Thyroid gland (tissue), 4 donors: ENCODE measurements around the gene TBC1D2B. TPM values are rescaled to one million over a fixed set of nuclear protein-coding genes. Genes with fewer than 3 reads are reported as not detected.
"Not testable (repeated sequence)": the region's sequence is repeated elsewhere in the genome, so short reads cannot be mapped to it uniquely, and the experiment has no call there.

Source experiments
- DNase-seq, 2 donors: peaks; one replicate each; pipeline ENCODE4 v3.0.0-alpha.2; 2019
- H3K27ac ChIP-seq, 3 donors: fragments of 200-600 bp; sonication (generic); 1 replicate in 2 of 3; 2 replicates in 1 of 3; pipeline ENCODE4 v1.5.1; 2016 to 2019; ENCODE audit warnings: mild to moderate bottlenecking in 1 of 3, moderate library complexity in 1 of 3
- H3K27me3 ChIP-seq: fragments of 200-600 bp; sonication (generic); one replicate; pipeline ENCODE4 v1.5.1; 2019
- H3K36me3 ChIP-seq, 2 donors: fragments of 200-600 bp; sonication (generic); one replicate each; pipeline ENCODE4 v1.5.1; 2016 to 2019
- H3K4me1 ChIP-seq, 2 donors: fragments of 200-600 bp; sonication (generic); one replicate each; pipeline ENCODE4 v1.5.1; 2017 to 2019
- H3K4me3 ChIP-seq, 3 donors: fragments of 200-600 bp; sonication (generic); replicated peaks in 1 of 3; 1 replicate in 2 of 3; 2 replicates in 1 of 3; pipeline ENCODE4 v1.5.1; 2016; ENCODE audit warnings: mild to moderate bottlenecking in 1 of 3
- H3K9me3 ChIP-seq: fragments of 200-600 bp; sonication (generic); one replicate; pipeline ENCODE4 v1.5.1; 2017
- POLR2A ChIP-seq, 2 donors: fragments of 450-650 bp; IDR thresholded peaks; one replicate each; pipeline ENCODE4 v1.6.1; 2017; ENCODE audit warnings: antibody characterized with exemption in 2 of 2, mild to moderate bottlenecking in 2 of 2, moderate library complexity in 1 of 2
- WGBS, 2 donors: methylation state at CpG; one replicate each; pipeline ENCODE4 v1.1.5; 2017; 5-methylcytosine and 5-hydroxymethylcytosine counted together
- intact Hi-C: fragments of 100-400 bp; cut with DNase I; formaldehyde crosslinking; loops from one replicate; pipeline ENCODE4 v1.15.1; 2023
- total RNA-seq, 4 donors: library from RNA; depleted of rRNA; stranded (reverse); fragments of >200 nt; gene quantifications; one replicate each; pipeline ENCODE4 v1.2.3, GENCODE V29; 2016
- TF ChIP-seq, protein P1 (sequence below), 6 experiments: fragments of 200-600 bp in 3 of 6; fragments of 450-650 bp in 3 of 6; sonication (generic) in 3 of 6; IDR thresholded peaks; one replicate each; pipeline ENCODE4 v1.5.1; 2016 to 2019; ENCODE audit warnings: antibody characterized with exemption in 6 of 6, mild to moderate bottlenecking in 2 of 6, inconsistent platforms in 1 of 6, moderate library complexity in 1 of 6

TBC1D2B gene
- total RNA-seq, 4 donors from 2014 or later = 32.8 to 54.0 (median 40.1) TPM

DNA sequence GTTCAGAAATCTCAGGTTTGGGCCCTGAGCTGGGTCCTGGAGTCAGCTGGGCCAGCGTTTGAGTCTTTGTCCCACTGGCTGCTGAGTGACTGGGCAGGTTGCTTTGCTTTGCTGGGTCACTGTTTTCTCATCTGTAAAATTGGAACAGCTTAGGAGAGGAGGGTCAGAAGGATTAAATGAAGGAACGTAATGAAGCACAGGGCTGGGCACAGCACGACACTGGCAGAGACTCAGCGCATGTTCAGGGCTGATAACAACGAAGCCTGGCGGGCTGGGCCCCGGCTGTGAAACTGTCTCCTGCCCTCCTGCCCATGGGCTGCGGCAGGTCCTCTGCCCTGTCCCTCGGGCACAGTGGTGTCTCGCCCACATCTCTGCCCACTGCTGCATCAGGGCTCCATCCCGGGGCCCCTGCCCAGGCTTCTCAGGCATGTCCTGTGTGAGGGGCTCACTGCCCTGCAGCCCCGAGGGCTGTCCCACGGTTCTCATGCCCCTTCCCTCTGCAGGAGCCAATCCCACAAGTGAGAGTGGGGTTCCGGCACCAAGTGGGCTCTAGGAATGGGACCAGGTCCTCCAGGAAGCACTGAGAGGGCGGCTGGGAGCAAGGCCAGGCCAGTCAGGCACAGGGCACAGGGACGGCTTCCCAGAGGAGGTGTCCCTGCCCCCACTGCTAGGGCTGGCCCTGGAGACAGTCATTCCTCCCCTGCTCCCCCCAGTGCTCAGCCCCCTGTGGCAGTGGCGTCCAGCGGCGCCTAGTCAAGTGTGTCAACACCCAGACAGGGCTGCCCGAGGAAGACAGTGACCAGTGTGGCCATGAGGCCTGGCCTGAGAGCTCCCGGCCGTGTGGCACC, 88.0 kb downstream of the TBC1D2B start:
- intact Hi-C loops = no loop called here
- Histone ChIP-seq H3K27me3 (no peaks in the 10 kb centered on the region), H3K36me3 (no peaks in the 10 kb centered on the region), H3K4me3 (no peak overlapping the region), H3K27ac (no peak overlapping the region), H3K9me3 (no peaks in the 10 kb centered on the region), H3K4me1 (peaks cover 0 to 40% of the 10 kb centered on the region in 2 donors)
- TF ChIP-seq, protein P1, sequence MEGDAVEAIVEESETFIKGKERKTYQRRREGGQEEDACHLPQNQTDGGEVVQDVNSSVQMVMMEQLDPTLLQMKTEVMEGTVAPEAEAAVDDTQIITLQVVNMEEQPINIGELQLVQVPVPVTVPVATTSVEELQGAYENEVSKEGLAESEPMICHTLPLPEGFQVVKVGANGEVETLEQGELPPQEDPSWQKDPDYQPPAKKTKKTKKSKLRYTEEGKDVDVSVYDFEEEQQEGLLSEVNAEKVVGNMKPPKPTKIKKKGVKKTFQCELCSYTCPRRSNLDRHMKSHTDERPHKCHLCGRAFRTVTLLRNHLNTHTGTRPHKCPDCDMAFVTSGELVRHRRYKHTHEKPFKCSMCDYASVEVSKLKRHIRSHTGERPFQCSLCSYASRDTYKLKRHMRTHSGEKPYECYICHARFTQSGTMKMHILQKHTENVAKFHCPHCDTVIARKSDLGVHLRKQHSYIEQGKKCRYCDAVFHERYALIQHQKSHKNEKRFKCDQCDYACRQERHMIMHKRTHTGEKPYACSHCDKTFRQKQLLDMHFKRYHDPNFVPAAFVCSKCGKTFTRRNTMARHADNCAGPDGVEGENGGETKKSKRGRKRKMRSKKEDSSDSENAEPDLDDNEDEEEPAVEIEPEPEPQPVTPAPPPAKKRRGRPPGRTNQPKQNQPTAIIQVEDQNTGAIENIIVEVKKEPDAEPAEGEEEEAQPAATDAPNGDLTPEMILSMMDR (IDR thresholded peaks at IDR 0.05) = no peak
- TF ChIP-seq POLR2A (IDR thresholded peaks at IDR 0.05) = no peak
- peak in 1 of 2 donors; percentile 1 for DNase-seq
- 72 to 78% methylated on average over 8 to 12 of the region's 22 CpGs for WGBS, 2 donors

DNA sequence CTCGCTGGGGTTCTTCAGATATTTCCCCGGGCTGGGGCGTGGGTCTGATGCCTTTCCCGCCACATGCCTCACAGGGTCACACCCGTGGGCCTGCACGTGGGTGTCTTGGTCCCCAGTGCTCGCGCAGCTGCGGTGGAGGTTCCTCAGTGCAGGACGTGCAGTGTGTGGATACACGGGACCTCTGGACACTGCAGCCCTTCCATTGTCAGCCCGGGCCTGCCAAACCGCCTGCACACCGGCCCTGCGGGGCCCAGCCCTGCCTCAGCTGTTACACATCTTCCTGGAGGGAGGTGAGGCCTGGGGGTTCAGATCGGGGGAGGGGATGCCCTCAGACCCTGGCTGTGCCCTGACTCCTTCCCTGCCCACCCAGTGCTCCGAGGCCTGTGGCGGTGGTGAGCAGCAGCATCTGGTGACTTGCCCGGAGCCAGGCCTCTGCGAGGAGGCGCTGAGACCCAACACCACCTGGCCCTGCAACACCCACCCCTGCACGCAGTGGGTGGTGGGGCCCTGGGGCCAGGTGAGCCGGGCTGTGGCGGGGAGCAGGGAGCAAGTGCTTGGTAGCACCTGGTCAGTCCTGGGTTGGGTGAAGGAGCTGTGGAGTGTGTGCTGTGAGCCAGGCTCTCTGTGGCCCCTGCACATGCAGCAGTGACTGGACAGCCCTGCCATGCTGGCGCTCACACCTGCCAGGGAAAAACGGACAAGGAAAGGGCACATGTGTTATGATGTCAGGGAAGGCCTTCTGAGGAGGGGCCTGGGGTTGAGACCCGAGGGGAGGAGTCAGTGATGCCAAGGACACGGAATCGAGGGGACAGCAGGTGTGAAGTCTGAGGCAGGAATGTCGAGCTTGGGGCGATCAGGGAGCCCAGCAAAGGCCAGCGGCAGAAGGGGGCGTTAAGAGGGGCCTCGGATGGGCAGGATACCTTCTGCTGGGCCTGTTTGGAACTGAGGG, 88.9 kb downstream of the TBC1D2B start:
- Histone ChIP-seq H3K4me1 (peaks cover 0 to 32% of the 10 kb centered on the region in 2 donors), H3K4me3 (no peak overlapping the region), H3K36me3 (no peaks in the 10 kb centered on the region), H3K27ac (no peak overlapping the region), H3K27me3 (no peaks in the 10 kb centered on the region), H3K9me3 (no peaks in the 10 kb centered on the region)
- no peak for TF ChIP-seq POLR2A (IDR thresholded peaks at IDR 0.05)
- TF ChIP-seq, protein P1 (IDR thresholded peaks at IDR 0.05) = no peak
- 80 to 86% methylated on average over 19 to 31 of the region's 34 CpGs for WGBS, 2 donors
- peak in 1 of 2 donors; percentile 2 for DNase-seq
- intact Hi-C loops = no loop called here

DNA sequence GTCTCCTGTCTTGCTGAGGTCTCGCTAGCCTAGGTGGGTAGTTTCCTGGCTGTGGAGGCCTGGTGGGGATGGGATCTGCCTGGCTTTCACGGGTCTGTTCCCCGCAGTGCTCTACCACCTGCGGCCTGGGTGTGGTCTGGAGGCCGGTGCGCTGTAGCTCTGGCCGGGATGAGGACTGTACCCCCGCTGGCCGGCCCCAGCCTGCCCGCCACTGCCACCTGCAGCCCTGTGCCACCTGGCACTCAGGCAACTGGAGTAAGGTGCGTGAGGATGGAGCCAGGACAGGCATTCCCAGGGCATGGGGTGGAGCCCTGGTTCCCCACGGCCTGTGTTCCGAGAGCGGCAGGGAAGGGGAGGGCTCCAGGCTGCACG, 89.8 kb downstream of the TBC1D2B start:
- intact Hi-C loops, H3K27me3 ChIP-seq, H3K9me3 ChIP-seq, H3K4me3 ChIP-seq, H3K36me3 ChIP-seq, H3K27ac ChIP-seq: not testable (repeated sequence)
- 78% methylated on average over 4 of the region's 15 CpGs; no CpG with 5 or more reads in 1 of the 2 donors for WGBS, 2 donors
- peak in 1 of 2 donors; percentile 0 for DNase-seq
- H3K4me1 ChIP-seq = peaks cover 0 to 23% of the 10 kb centered on the region in 2 donors

DNA sequence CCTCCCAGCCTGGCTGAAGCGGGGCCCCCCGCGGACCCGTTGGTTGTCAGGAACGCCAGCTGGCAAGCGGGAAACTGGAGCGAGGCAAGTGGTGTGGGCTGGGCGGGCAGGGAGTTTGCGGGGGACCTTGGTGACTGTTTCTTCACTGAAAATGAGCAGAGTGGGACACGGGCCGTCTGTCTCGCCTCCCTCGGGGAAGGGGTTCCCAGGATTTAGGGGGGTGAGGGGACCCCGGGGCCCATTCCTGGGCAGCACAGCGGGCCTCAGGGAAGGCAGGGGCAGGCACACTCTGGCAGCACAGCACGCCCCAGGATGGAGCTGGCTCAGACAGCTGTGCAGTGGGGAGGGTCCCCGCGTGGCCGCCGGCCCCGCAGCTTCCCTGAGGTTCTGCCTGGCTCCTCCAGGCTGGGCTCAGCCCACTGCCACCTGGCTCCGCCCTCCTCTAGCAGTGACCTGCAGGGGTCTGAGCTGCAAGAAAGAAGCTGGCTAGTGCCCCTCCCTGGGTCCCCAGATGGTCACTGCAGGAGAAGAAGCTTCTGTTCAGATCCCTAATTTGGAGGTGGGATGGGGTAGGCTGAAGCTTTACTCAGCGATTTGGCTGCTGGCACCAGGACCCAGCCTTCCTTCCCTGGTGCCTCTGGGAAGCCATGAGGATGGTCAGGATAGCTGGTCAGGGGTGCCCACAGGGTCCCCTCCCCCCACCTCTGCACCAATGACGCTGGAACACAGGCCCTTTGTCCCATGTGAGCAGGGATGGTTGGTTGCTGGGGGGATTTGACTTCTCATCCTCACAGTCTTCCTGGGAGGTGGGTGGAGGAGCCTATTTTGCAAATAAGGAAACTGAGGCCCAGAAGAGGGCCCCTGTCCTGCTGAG, 90.4 kb downstream of the TBC1D2B start:
- Histone ChIP-seq H3K4me1 (peaks cover 0 to 20% of the 10 kb centered on the region in 2 donors), H3K27ac (no peak overlapping the region), H3K27me3 (no peaks in the 10 kb centered on the region), H3K9me3 (no peaks in the 10 kb centered on the region), H3K4me3 (no peak overlapping the region), H3K36me3 (no peaks in the 10 kb centered on the region)
- intact Hi-C loops = no loop called here
- WGBS, 2 donors = 49 to 53% methylated on average over 4 to 10 of the region's 24 CpGs
- peak in 1 of 2 donors; percentile 5 for DNase-seq
- TF ChIP-seq POLR2A (IDR thresholded peaks at IDR 0.05) = no peak
- TF ChIP-seq, protein P1 (IDR thresholded peaks at IDR 0.05) = no peak
